GM21381 (cell line): ENCODE data around the gene PCDHAC2.

ENCODE experiments used
- ATAC-seq: cut with Tn5 transposase; IDR thresholded peaks from one replicate; pipeline ENCODE4 v1.9.1; 2021; ENCODE audit warnings: mild to moderate bottlenecking, moderate library complexity; ENCODE audit not compliant: unreplicated experiment

Gene PCDHAC2

DNA sequence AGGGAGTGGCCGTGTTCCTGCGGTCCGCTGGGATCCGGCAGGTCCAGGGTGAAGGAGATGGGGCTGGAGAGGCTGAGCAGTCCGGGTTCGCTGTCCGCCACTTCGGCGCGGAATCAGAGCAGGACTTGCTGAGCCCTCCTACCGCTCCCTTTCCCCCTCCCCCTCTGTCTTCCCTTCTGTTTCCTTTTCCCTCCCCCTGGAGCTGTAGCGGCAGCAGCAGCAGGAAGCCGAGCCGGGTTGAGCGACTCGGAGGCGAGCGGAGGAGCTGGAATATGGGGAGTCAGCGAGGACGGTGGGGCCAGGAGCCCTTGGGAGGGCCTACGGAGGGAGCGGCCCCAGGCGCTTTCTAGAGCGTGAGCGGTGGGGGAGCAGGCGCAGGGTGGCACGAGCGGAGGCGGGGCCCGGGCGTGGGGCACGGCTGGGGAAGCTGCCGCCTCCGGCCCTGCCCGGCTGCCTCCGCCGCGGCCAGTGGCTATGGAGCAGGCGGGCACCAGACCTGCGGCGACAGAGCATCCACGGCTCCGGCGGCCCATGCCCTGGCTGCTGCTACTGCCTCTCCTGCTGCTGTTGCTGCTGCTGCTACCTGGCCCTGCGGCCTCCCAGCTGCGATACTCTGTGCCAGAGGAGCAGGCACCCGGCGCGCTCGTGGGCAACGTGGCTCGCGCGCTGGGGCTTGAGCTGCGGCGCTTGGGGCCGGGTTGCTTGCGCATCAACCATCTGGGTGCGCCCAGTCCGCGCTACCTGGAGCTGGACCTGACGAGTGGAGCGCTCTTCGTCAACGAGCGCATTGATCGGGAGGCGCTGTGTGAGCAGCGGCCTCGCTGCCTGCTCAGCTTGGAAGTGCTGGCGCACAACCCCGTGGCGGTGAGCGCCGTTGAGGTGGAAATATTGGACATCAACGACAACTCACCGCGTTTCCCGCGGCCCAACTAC, at the start of gene PCDHAC2:
PCDHAC2 (plus strand) TSS at position 184 of the 933 bp plus-strand sequence; CDS start at position 475, 291 bp downstream.
- no peak for ATAC-seq

GRCh38 chr5:140923601-140924000, 42.7 kb upstream of the PCDHAC2 start:
- ATAC-seq, result no peak

DNA sequence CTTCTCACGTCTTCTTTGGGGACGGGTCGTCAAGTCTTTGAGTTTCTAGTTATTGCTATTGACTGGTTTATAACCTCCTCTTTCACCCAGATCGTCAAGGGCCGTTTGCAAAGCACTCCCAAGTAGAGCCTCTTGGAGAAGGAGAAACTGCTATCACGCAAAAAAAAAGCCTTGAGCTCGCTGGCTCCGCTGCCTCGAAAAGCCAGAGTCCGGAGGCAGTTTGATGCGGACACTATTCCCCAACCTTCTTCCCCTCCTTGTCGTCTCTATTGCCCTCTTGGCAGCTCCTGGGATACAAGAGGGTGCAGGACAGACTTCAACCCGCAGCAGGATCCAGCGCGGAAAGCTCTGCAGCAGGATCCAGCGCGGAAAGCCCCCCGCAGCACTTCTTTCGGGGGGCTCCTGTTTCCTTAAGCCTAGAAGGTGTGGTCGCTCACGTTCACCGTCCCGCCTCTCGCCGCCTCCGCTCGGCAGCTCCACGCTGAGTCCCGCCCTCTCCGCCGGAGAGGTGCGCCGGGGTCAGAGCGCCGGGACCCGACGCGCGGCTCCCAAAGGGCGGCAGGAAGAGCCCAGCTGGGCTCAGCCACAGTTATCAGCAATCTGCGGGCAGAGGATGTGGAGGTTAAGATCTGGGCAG, 40.4 kb upstream of the PCDHAC2 start, which contains the start of gene PCDHAC1:
PCDHAC1 (plus strand) TSS at position 494 of the 637 bp plus-strand sequence. CDS start 594 bp downstream, outside the sequence.
- no peak for ATAC-seq

DNA sequence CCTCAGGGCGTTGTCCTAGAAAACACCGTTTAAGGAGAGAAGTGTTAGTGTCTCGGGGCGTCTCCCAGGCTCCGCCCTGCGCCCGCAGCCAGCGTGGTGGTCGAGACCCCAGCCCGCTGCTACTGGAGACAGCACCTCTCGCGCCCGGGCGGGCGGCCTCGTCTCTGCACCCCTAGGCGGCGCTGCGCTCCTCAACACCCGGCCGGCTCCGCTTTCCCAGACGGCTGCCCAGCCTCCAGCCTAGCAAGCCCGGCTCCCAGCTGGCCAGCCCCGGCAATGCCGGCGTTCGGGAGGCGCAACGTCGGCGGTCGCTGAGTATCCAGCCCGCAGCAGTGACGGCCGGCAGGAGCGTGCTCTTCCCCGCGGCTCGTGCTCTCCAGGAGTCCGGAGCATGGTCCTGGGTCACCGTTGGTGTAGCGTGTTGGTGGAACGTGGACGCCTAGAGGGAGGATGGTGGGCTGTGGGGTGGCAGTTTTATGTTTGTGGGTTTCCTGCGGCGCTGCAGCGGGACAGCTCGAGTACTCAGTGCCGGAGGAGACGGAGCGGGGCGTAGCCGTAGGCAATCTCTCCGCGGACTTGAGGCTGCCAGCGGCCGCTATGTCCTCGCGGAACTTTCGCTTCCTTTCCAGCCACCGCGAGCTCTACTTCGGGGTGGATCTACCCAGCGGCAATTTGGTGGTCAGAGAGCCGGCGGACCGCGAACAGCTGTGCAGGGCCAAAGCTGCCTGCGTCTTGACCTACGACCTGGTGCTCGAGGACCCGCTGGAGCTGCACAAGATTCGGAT, 39.6 kb upstream of the PCDHAC2 start:
- ATAC-seq, result no peak

GRCh38 chr5:140927228-140927573, 39.1 kb upstream of the PCDHAC2 start:
- ATAC-seq, result no peak

DNA sequence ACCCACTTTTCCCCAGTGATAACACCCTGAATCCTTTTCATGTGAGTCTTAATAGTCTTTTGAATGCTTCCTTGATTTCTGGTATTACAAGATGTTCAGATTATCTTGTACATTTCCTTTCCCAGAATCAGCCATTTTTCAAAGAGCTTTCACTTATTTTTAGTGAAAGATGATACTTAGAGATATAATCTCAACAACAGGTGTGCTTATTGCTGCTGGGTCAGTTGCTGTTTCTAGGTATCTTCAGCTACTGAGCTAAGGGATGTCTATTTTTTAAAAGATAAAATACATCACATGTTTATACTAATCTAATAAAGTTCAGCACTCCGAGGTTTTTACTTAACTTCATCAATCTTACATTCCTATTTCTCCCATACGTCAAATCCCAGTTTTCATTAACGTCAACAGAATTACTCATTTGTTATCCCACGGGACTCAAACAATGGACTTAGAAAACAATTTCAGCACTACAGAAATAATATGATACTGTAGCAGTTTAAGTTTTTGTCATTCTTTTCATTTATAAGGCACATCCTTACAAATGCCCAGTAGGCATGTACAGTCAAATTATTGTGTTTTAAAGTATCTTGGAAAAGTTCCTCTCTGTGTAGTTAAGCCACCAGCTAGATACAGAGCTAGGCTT, 31.2 kb upstream of the PCDHAC2 start:
- ATAC-seq, result no peak

DNA sequence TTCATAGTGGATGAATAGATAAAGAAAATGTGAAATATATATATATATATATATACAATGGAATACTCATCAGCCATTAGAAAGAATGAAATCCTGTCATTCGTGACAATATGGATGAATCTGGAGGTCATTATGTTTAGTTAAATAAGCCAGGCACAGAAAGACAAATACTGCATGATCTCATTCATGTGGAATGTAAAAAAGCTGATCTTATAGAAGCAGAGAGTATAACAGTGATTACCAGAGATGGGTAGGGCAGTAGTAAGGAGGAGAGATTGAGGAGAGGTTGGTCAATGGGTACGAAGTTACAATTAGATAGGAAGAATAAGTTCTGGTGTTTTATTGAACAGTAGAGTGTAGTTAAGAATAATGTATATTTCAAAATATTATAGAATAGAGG, 19.7 kb upstream of the PCDHAC2 start:
- no peak for ATAC-seq

- no peak for ATAC-seq
Measured at GRCh38 chr5:140951636-140952035, 14.6 kb upstream of the PCDHAC2 start.

DNA sequence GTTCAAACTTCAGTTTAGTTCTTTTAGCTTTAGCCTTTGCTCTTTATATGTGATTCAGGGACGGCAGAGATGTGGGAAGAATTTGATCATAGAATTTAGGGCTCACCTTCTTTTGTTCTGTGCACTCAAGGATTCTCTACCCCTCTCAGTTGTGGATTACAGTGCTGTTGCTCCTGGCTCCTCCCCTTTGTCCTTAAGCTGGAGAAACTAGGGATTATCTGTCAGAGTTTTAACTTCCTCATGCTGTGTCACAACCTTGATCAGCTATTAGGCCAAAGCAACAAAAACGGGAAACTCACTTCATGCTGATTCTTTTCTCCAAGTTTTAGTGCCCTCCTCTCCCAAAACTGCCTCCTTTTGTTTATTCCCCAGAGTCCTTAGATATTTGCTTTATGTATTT, 13.0 kb upstream of the PCDHAC2 start:
- no peak for ATAC-seq

DNA sequence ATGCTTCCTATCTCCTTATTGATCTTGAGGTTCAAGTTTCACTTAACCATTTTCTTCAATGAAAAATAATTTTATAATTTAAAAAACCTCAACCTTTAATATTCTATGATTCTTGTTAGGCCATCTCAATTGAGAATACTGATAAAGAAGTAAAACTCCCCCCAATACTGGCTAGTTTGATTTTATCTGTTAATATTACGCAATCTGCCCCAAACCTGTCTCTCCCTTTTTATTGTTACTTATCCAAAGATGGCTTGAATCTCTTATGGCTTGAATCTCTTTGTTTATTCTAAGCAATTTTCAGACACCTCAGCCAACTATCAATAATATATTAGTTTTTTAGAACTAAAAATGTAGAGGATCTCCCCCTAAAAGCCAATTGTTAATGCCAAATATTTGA, 4.1 kb upstream of the PCDHAC2 start:
- no peak for ATAC-seq

DNA sequence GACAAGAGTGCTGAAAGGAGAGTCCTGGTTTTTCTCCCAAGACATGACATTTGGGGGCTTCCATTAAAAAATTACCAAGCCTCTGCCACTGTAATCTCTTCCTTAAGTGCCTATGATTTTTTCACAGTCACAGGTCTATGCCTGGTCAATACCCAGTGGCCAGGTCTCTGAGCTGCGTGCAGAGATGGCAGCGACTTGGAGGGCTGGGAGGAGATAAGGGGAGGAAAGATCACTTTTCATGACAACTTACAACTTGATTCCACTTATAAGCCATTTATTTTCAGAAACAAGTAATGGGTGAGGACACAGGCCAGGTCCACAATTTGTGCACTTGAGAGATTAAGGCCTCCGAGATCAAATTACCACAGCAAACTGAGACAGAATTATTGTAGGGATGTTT, 1.9 kb upstream of the PCDHAC2 start:
- ATAC-seq, result no peak

DNA sequence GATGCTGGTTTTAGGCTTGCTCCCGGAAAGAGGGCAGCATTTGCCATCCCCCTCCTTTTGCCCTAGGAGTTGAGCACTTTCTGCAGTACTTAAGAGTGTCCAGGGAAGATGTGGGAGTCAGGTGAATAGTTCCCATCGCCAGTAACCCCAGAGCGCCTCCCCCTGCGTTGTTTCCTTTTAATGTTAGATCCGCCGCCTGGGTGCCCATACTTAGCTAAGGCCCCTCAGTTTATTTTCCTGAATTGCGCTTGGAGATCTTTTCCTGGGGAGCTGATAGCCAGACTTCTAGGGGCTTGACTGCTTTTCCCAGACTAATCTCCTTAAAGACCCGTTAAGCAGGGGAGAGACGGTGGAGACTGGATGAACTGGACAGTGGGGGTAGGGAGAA, 377 bp upstream of the PCDHAC2 start:
- no peak for ATAC-seq

DNA sequence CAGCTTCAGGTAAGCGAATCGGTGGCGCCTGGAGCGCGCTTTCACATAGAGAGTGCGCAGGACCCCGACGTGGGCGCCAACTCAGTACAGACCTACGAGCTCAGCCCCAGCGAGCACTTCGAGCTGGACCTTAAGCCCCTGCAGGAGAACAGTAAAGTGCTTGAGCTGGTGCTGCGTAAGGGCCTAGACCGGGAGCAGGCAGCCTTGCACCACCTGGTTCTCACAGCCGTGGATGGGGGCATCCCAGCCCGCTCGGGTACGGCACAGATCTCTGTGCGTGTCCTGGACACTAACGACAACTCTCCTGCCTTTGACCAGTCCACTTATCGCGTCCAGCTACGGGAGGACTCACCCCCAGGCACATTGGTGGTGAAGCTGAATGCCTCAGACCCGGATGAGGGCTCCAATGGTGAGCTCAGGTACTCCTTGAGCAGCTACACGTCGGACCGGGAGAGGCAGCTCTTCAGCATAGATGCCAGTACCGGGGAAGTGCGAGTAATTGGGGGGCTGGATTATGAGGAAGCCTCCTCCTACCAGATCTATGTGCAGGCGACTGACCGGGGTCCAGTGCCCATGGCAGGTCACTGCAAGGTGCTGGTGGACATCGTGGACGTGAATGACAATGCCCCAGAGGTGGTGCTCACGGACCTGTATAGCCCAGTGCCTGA, 1.1 kb downstream of the PCDHAC2 start:
- no peak for ATAC-seq

- ATAC-seq, result no peak
Measured at GRCh38 chr5:140969880-140970279, 3.6 kb downstream of the PCDHAC2 start.

DNA sequence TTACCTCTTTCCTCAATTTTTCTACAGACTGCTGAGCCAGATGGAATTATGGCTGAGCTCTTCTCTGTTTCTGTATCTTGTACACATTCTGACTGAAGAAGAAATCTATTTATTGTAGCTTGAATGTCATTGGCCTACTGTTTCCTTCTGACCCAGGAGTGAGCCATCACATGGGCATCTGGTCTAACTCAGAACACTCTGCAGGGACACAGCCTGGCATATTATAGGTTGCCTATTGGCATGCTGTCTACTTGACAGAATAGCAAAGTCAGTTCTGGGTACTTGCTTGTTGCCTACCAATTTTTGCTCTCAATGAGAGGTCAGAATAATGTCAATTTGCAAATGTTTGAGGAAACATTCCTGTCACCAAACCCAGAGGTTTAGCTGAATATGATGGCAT, 7.3 kb downstream of the PCDHAC2 start:
- no peak for ATAC-seq

DNA sequence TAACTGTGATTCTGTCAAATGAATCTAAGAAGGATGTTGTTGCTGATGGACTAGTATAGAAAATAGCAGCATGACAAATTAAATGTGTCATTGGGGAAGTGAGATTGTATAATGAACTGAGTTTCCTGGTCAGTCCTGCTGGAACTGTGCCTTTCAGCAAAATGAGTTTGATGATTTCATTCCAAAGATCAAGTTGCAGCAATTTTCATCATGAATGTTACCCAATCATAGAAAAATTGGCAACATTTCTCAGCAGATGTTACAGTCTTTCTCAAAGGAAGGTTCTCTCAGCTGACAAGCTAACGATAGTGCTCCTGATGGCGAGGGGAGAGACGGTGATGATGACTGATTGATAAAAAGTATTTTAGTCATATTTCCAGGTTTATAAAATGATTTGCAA, 10.7 kb downstream of the PCDHAC2 start:
- no peak for ATAC-seq

- no peak for ATAC-seq
Measured at GRCh38 chr5:140978260-140978659, 12.0 kb downstream of the PCDHAC2 start.

GRCh38 chr5:140978983-140979382, 12.7 kb downstream of the PCDHAC2 start:
- ATAC-seq, result no peak

- no peak for ATAC-seq
Measured at GRCh38 chr5:140982083-140982716, 15.9 kb downstream of the PCDHAC2 start.

DNA sequence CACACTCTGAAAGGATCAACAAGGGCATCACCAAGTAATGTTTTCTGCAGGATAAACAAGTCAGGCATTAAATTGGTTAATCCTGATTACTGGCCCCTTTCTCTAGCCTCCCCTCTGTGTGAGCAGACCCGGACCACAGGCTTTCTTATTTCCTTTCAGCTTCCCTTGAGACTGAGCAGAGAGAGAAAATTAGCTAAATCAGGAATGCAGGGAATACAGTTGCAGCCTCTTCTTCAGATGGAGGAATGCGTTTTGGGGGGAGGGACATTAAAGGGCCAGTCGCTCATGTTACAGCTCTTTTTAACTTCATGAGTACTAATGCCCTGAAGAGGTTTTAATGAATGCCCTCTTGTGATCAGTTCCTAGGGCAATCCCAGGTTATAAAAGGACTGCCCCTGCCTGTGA, 19.8 kb downstream of the PCDHAC2 start:
- no peak for ATAC-seq
